ENCODE results near the gene ATP6V1F.

The ATP6V1F gene

DNA sequence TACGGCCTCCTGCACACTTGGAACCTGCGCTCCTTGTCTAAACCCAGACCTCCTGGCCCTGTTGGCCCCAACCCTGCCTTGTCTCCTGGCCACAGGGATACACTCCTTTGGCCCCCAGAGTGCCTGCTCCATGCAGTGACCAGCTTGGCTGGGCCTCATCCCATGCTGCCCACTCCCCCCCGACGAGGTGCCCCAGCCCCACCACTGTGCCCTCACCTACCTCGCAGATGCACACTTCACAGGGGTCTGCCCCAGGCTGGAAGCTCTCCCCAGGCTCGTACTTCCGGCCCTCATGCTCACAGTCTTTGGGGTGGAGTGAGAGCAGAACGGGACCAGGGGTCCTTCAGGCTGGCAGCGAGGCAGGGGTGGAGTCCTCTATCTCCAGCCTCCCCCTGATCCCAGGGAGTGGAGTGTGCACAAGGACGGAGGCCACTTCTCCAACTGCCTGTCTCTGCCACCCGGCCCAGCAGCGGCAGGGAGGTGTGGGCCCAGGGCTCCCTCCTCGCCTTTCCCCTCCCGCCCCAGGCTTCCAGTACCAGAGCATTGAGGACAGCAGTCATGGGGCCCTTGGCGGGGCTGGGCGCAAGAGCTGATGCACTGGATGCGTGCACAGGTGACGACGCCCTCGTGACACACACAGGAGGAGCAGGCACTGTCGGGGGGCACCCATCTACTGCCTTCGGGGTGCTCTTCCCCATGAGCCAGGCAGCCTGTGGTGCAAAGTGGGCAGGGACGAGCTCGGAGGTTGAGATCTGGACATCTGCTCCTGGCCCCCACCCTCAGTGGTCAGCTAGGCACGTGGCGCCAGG, 22.1 kb downstream of the ATP6V1F start:
- Histone ChIP-seq H3K36me3 (ENCODE audit: control insufficient read depth in 4 of 4, insufficient read depth in 4 of 4, low read length in 3 of 4) (no peaks in the 10 kb centered on the region), H3K9me3 (ENCODE audit: control extremely low read depth in 1 of 5, control insufficient read depth in 4 of 5, insufficient read depth in 2 of 5, low read depth in 1 of 5, low read length in 4 of 5) (no peaks in the 10 kb centered on the region), H3K4me3 (ENCODE audit: control insufficient read depth in 1 of 7, extremely low read depth in 1 of 7, insufficient read depth in 4 of 7, low read depth in 2 of 7, low read length in 6 of 7) (no peak overlapping the region), H3K27me3 (replicated peaks in 2 of 5; ENCODE audit: control insufficient read depth in 4 of 5, insufficient read depth in 5 of 5, low read length in 4 of 5) (peaks cover 0 to 15% (median 5%) of the 10 kb centered on the region in 5 experiments), H3K4me1 (ENCODE audit: control extremely low read depth in 1 of 4, control insufficient read depth in 4 of 4, insufficient read depth in 4 of 4, low read length in 3 of 4) (peaks cover 0 to 5% (median 4%) of the 10 kb centered on the region in 4 experiments), H3K27ac (ENCODE audit: insufficient read depth in 1 of 2, low read depth in 1 of 2, low read length in 2 of 2, poor library complexity in 1 of 2, severe bottlenecking in 2 of 2) (no peak overlapping the region)
- CTCF ChIA-PET: interaction anchor here (1.5 to 9.8 kb wide), 8 partner anchors 12 to 81 kb away, joined by 3 to 123 read pairs (median 8); partner anchors contain the start of gene ATP6V1F
- POLR2A ChIA-PET: no interaction called here
- WGBS (ENCODE audit: insufficient coverage): 96% methylated on average over 17 of the region's 26 CpGs
- peak in 1 of 3 donors; percentile 41 for DNase-seq

GRCh38 chr7:128885370-128886187, 22.9 kb downstream of the ATP6V1F start:
- POLR2A ChIA-PET: no interaction called here
- H3K27ac ChIP-seq (ENCODE audit: insufficient read depth in 1 of 2, low read depth in 1 of 2, low read length in 2 of 2, poor library complexity in 1 of 2, severe bottlenecking in 2 of 2): no peak overlapping the region
- H3K4me1 ChIP-seq (ENCODE audit: control extremely low read depth in 1 of 4, control insufficient read depth in 4 of 4, insufficient read depth in 4 of 4, low read length in 3 of 4): peaks cover 0 to 5% (median 4%) of the 10 kb centered on the region in 4 experiments
- CTCF ChIA-PET: interaction anchor here (0.8 to 9.8 kb wide), 12 partner anchors 12 to 234 kb away, joined by 3 to 123 read pairs (median 4); partner anchors contain the start of gene ATP6V1F
- H3K9me3 ChIP-seq (ENCODE audit: control extremely low read depth in 1 of 5, control insufficient read depth in 4 of 5, insufficient read depth in 2 of 5, low read depth in 1 of 5, low read length in 4 of 5): no peaks in the 10 kb centered on the region
- 99% methylated on average over 7 of the region's 10 CpGs for WGBS (ENCODE audit: insufficient coverage)
- no peaks in the 10 kb centered on the region for H3K36me3 ChIP-seq (ENCODE audit: control insufficient read depth in 4 of 4, insufficient read depth in 4 of 4, low read length in 3 of 4)
- H3K27me3 ChIP-seq (replicated peaks in 2 of 5; ENCODE audit: control insufficient read depth in 4 of 5, insufficient read depth in 5 of 5, low read length in 4 of 5): peaks cover 0 to 22% (median 8%) of the 10 kb centered on the region in 5 experiments
- no peak for DNase-seq
- no peak overlapping the region for H3K4me3 ChIP-seq (ENCODE audit: control insufficient read depth in 1 of 7, extremely low read depth in 1 of 7, insufficient read depth in 4 of 7, low read depth in 2 of 7, low read length in 6 of 7)

GRCh38 chr7:128886391-128887168, 23.9 kb downstream of the ATP6V1F start:
- no peak overlapping the region for H3K4me3 ChIP-seq (ENCODE audit: control insufficient read depth in 1 of 7, extremely low read depth in 1 of 7, insufficient read depth in 4 of 7, low read depth in 2 of 7, low read length in 6 of 7)
- 86% methylated on average over 8 of the region's 14 CpGs for whole genome bisulfite sequencing (ENCODE audit: insufficient coverage)
- ChIA-PET POLR2A (no interaction called here), CTCF (interaction anchor here (0.8 to 9.8 kb wide), 10 partner anchors 14 to 233 kb away, joined by 3 to 123 read pairs (median 4); partner anchors contain the start of gene ATP6V1F)
- no peaks in the 10 kb centered on the region for H3K36me3 ChIP-seq (ENCODE audit: control insufficient read depth in 4 of 4, insufficient read depth in 4 of 4, low read length in 3 of 4)
- peaks cover 0 to 32% (median 8%) of the 10 kb centered on the region in 5 experiments for H3K27me3 ChIP-seq (replicated peaks in 2 of 5; ENCODE audit: control insufficient read depth in 4 of 5, insufficient read depth in 5 of 5, low read length in 4 of 5)
- peaks cover 0 to 12% (median 10%) of the 10 kb centered on the region in 4 experiments for H3K4me1 ChIP-seq (ENCODE audit: control extremely low read depth in 1 of 4, control insufficient read depth in 4 of 4, insufficient read depth in 4 of 4, low read length in 3 of 4)
- H3K27ac ChIP-seq (ENCODE audit: insufficient read depth in 1 of 2, low read depth in 1 of 2, low read length in 2 of 2, poor library complexity in 1 of 2, severe bottlenecking in 2 of 2): no peak overlapping the region
- no peaks in the 10 kb centered on the region for H3K9me3 ChIP-seq (ENCODE audit: control extremely low read depth in 1 of 5, control insufficient read depth in 4 of 5, insufficient read depth in 2 of 5, low read depth in 1 of 5, low read length in 4 of 5)
- DNase-seq: no peak

- Histone ChIP-seq H3K36me3 (ENCODE audit: control insufficient read depth in 4 of 4, insufficient read depth in 4 of 4, low read length in 3 of 4) (no peaks in the 10 kb centered on the region), H3K4me1 (ENCODE audit: control extremely low read depth in 1 of 4, control insufficient read depth in 4 of 4, insufficient read depth in 4 of 4, low read length in 3 of 4) (peaks cover 0 to 12% (median 10%) of the 10 kb centered on the region in 4 experiments), H3K9me3 (ENCODE audit: control extremely low read depth in 1 of 5, control insufficient read depth in 4 of 5, insufficient read depth in 2 of 5, low read depth in 1 of 5, low read length in 4 of 5) (no peaks in the 10 kb centered on the region), H3K4me3 (ENCODE audit: control insufficient read depth in 1 of 7, extremely low read depth in 1 of 7, insufficient read depth in 4 of 7, low read depth in 2 of 7, low read length in 6 of 7) (no peak overlapping the region), H3K27ac (ENCODE audit: insufficient read depth in 1 of 2, low read depth in 1 of 2, low read length in 2 of 2, poor library complexity in 1 of 2, severe bottlenecking in 2 of 2) (no peak overlapping the region), H3K27me3 (replicated peaks in 2 of 5; ENCODE audit: control insufficient read depth in 4 of 5, insufficient read depth in 5 of 5, low read length in 4 of 5) (peaks cover 0 to 36% (median 10%) of the 10 kb centered on the region in 5 experiments)
- ChIA-PET CTCF (interaction anchor here (1.1 to 9.8 kb wide), 3 partner anchors 15 to 46 kb away, joined by 3 to 123 read pairs (median 4); partner anchors contain the start of gene ATP6V1F), POLR2A (no interaction called here)
- DNase-seq: no peak
- 91% methylated on average over 7 of the region's 7 CpGs for WGBS (ENCODE audit: insufficient coverage)
These were observed 24.7 kb downstream of the ATP6V1F start for GRCh38 chr7:128887169-128888038.

- no peaks in the 10 kb centered on the region for H3K9me3 ChIP-seq (ENCODE audit: control extremely low read depth in 1 of 5, control insufficient read depth in 4 of 5, insufficient read depth in 2 of 5, low read depth in 1 of 5, low read length in 4 of 5)
- CTCF ChIA-PET: no interaction called here
- peaks cover 0 to 36% (median 10%) of the 10 kb centered on the region in 5 experiments for H3K27me3 ChIP-seq (replicated peaks in 2 of 5; ENCODE audit: control insufficient read depth in 4 of 5, insufficient read depth in 5 of 5, low read length in 4 of 5)
- POLR2A ChIA-PET: no interaction called here
- 94% methylated on average over 4 of the region's 7 CpGs for WGBS (ENCODE audit: insufficient coverage)
- peaks cover 0 to 12% (median 10%) of the 10 kb centered on the region in 4 experiments for H3K4me1 ChIP-seq (ENCODE audit: control extremely low read depth in 1 of 4, control insufficient read depth in 4 of 4, insufficient read depth in 4 of 4, low read length in 3 of 4)
- H3K27ac ChIP-seq (ENCODE audit: insufficient read depth in 1 of 2, low read depth in 1 of 2, low read length in 2 of 2, poor library complexity in 1 of 2, severe bottlenecking in 2 of 2): no peak overlapping the region
- no peak overlapping the region for H3K4me3 ChIP-seq (ENCODE audit: control insufficient read depth in 1 of 7, extremely low read depth in 1 of 7, insufficient read depth in 4 of 7, low read depth in 2 of 7, low read length in 6 of 7)
- no peak for DNase-seq
- H3K36me3 ChIP-seq (ENCODE audit: control insufficient read depth in 4 of 4, insufficient read depth in 4 of 4, low read length in 3 of 4): no peaks in the 10 kb centered on the region
These were observed 25.5 kb downstream of the ATP6V1F start for GRCh38 chr7:128888039-128888755.

- Histone ChIP-seq H3K27ac (ENCODE audit: insufficient read depth in 1 of 2, low read depth in 1 of 2, low read length in 2 of 2, poor library complexity in 1 of 2, severe bottlenecking in 2 of 2) (no peak overlapping the region), H3K9me3 (ENCODE audit: control extremely low read depth in 1 of 5, control insufficient read depth in 4 of 5, insufficient read depth in 2 of 5, low read depth in 1 of 5, low read length in 4 of 5) (no peaks in the 10 kb centered on the region), H3K4me3 (ENCODE audit: control insufficient read depth in 1 of 7, extremely low read depth in 1 of 7, insufficient read depth in 4 of 7, low read depth in 2 of 7, low read length in 6 of 7) (no peak overlapping the region), H3K27me3 (replicated peaks in 2 of 5; ENCODE audit: control insufficient read depth in 4 of 5, insufficient read depth in 5 of 5, low read length in 4 of 5) (peaks cover 0 to 36% (median 10%) of the 10 kb centered on the region in 5 experiments), H3K4me1 (ENCODE audit: control extremely low read depth in 1 of 4, control insufficient read depth in 4 of 4, insufficient read depth in 4 of 4, low read length in 3 of 4) (peaks cover 0 to 12% (median 10%) of the 10 kb centered on the region in 4 experiments), H3K36me3 (ENCODE audit: control insufficient read depth in 4 of 4, insufficient read depth in 4 of 4, low read length in 3 of 4) (no peaks in the 10 kb centered on the region)
- CTCF ChIA-PET: no interaction called here
- POLR2A ChIA-PET: no interaction called here
- no peak for DNase-seq
- WGBS (ENCODE audit: insufficient coverage): 95% methylated on average over 5 of the region's 11 CpGs
These were observed 26.1 kb downstream of the ATP6V1F start for GRCh38 chr7:128888756-128889095.

All from common myeloid progenitor, CD34-positive (primary cell).